ENCODE results near the gene RPF1. TPM values are rescaled to one million over a fixed set of nuclear protein-coding genes. Genes with fewer than 3 reads are reported as not detected.
A peak's percentile ranks its signal among the peaks of the same experiment; 100 is the strongest.

Gene RPF1
- polyA plus RNA-seq, 3 donors = 11.9 to 25.4 (median 23.8) TPM

DNA sequence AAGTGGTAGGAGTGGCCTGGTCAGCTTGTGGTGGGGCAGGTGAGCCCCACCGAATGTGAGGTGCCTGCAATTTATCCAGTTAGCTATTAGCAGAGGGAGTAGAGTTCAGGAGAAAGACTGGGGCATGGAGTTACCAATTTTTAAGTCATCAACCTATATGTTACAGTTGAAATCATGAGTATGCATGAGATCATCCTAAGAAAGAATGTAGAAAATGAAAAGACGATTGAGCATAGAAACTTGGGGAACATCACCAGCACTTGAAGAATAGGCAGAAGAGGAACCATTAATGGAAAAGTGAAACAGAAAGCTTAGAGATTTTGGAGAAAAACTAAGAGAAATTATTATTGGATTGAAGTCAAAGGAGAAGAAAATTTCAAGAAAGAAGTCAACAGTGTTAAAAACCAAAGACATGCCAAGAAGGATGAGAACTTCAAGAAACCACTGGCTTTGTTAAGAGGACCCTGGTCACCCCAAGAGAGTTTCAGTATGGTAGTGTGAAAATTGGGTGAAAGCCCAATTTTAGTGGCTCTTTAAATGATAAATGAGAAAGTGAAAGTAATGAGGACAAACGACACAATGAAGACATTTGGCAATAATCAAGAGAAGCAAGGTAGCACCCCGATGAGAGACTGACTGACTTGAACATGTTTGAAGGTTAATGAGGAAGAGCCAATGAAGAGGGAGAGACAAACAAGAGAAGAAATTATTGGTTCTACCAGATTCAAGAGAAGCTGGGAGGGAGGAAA lies 44.1 kb upstream of the RPF1 start:
- Histone ChIP-seq H3K9me3 (replicated peaks in 1 of 2; ENCODE audit: control insufficient read depth in 1 of 2, insufficient read depth in 1 of 2, low read length in 2 of 2) (no peaks in the 10 kb centered on the region), H4K20me1 (ENCODE audit: insufficient read depth, low read length) (no peaks in the 10 kb centered on the region), H3K79me2 (ENCODE audit: insufficient read depth, low read length) (no peaks in the 10 kb centered on the region), H3K27ac (ENCODE audit: low read depth in 1 of 2, low read length in 2 of 2) (peak overlapping the region; percentile 63 to 88), H3K4me3 (replicated peaks in 1 of 3; ENCODE audit: low read depth in 2 of 3, low read length in 3 of 3) (peak overlapping the region; percentile 23 to 85 (median 65)), H2AFZ (ENCODE audit: insufficient read depth, low read depth, low read length, poor library complexity, severe bottlenecking) (peak overlapping the region; percentile 73), H3K4me1 (ENCODE audit: control insufficient read depth in 1 of 2, insufficient read depth in 2 of 2, low read length in 2 of 2) (peaks cover 51 to 61% of the 10 kb centered on the region in 2 donors), H3K4me2 (replicated peaks; ENCODE audit: extremely low read depth, low read length, poor library complexity, severe bottlenecking) (peak overlapping the region; percentile 70), H3K9ac (ENCODE audit: insufficient read depth, low read length, poor library complexity, severe bottlenecking) (peak overlapping the region; percentile 50), H3K36me3 (replicated peaks in 1 of 2; ENCODE audit: control insufficient read depth in 1 of 2, insufficient read depth in 2 of 2, low read length in 2 of 2) (no peaks in the 10 kb centered on the region), H3K27me3 (ENCODE audit: control insufficient read depth in 2 of 2, insufficient read depth in 2 of 2, low read length in 2 of 2) (no peaks in the 10 kb centered on the region)
- H3K36me3 Mint-ChIP-seq = no peaks in the 10 kb centered on the region
- WGBS (ENCODE audit: insufficient coverage) = 0% methylated on average over 3 of the region's 4 CpGs
- H3K4me3 Mint-ChIP-seq = no peak overlapping the region
- H3K9me3 Mint-ChIP-seq = peaks cover 0 to 1% (median 0%) of the 10 kb centered on the region in 7 donors
- H3K27me3 Mint-ChIP-seq (ENCODE audit: low read depth in 3 of 3) = no peaks in the 10 kb centered on the region
- intact Hi-C loops (cut with micrococcal nuclease) = loop anchor here (5.0 to 10.0 kb wide), 4 partner anchors 72 to 293 kb away; partner anchors contain the start of genes CTBS (in 1 of the 2), GNG5 (in 1 of the 2), PRKACB (in 1 of the 2) and SPATA1 (in 1 of the 2)
- peak in 2 of 3 donors; percentile 20 to 42 for DNase-seq
- H3K27ac Mint-ChIP-seq = no peak overlapping the region
- peaks cover 19% of the 10 kb centered on the region for H3K4me1 Mint-ChIP-seq
- TF ChIP-seq, protein P1, sequence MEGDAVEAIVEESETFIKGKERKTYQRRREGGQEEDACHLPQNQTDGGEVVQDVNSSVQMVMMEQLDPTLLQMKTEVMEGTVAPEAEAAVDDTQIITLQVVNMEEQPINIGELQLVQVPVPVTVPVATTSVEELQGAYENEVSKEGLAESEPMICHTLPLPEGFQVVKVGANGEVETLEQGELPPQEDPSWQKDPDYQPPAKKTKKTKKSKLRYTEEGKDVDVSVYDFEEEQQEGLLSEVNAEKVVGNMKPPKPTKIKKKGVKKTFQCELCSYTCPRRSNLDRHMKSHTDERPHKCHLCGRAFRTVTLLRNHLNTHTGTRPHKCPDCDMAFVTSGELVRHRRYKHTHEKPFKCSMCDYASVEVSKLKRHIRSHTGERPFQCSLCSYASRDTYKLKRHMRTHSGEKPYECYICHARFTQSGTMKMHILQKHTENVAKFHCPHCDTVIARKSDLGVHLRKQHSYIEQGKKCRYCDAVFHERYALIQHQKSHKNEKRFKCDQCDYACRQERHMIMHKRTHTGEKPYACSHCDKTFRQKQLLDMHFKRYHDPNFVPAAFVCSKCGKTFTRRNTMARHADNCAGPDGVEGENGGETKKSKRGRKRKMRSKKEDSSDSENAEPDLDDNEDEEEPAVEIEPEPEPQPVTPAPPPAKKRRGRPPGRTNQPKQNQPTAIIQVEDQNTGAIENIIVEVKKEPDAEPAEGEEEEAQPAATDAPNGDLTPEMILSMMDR (IDR thresholded peaks at IDR 0.05) = no peak

DNA sequence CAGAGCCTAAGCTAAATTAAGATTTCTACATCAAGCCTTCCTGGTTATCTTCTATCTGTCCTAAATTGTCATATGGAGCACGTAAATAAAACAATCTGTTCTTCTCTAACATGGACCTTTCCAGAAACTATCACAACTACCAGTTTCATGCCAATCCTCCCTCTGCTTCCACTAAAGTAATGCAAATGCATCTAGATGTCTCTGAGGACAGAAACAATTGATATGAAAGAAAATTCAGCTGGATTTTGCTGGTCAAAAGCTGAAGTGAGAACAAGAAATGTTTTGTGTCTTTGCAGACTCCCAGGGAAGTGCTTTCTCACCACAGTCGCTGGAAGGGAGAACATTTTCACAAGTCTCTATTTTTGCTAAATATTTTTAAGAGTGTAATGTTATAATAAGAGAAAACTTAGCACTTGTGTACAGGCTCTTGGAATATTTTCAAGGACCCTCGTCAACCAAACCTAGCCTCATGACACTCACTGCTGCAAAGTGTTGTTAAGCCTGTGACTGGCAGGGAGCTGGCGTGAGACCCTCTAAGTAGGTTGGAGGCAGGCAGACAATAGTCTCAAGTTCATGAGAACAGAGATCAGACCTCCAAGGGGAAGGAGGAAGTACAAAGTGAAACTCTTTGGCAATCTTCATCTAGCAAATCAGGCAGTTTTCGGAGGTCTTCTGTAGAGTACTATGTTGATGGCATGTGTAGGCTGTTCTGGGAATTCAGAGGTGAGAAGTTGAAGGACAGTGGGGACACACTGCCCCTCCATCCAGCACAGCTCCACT lies 42.0 kb upstream of the RPF1 start:
- Histone ChIP-seq H3K4me1 (ENCODE audit: control insufficient read depth in 1 of 2, insufficient read depth in 2 of 2, low read length in 2 of 2) (peaks cover 43 to 52% of the 10 kb centered on the region in 2 donors), H3K27me3 (ENCODE audit: control insufficient read depth in 2 of 2, insufficient read depth in 2 of 2, low read length in 2 of 2) (no peaks in the 10 kb centered on the region), H3K27ac (ENCODE audit: low read depth in 1 of 2, low read length in 2 of 2) (peak overlapping the region; percentile 71 to 78), H3K4me2 (replicated peaks; ENCODE audit: extremely low read depth, low read length, poor library complexity, severe bottlenecking) (peak overlapping the region; percentile 74), H3K9me3 (replicated peaks in 1 of 2; ENCODE audit: control insufficient read depth in 1 of 2, insufficient read depth in 1 of 2, low read length in 2 of 2) (no peaks in the 10 kb centered on the region), H2AFZ (ENCODE audit: insufficient read depth, low read depth, low read length, poor library complexity, severe bottlenecking) (peak overlapping the region; percentile 73), H3K36me3 (replicated peaks in 1 of 2; ENCODE audit: control insufficient read depth in 1 of 2, insufficient read depth in 2 of 2, low read length in 2 of 2) (no peaks in the 10 kb centered on the region), H3K79me2 (ENCODE audit: insufficient read depth, low read length) (no peaks in the 10 kb centered on the region), H4K20me1 (ENCODE audit: insufficient read depth, low read length) (no peaks in the 10 kb centered on the region), H3K9ac (ENCODE audit: insufficient read depth, low read length, poor library complexity, severe bottlenecking) (peak overlapping the region; percentile 39), H3K4me3 (replicated peaks in 1 of 3; ENCODE audit: low read depth in 2 of 3, low read length in 3 of 3) (peak overlapping the region; percentile 28 to 66 (median 58))
- H3K9me3 Mint-ChIP-seq = no peaks in the 10 kb centered on the region
- intact Hi-C loops (cut with micrococcal nuclease) = loop anchor here (5.0 to 10.0 kb wide), 4 partner anchors 70 to 295 kb away; partner anchors contain the start of genes CTBS (in 1 of the 2), GNG5 (in 1 of the 2), PRKACB (in 1 of the 2) and SPATA1 (in 1 of the 2)
- H3K4me1 Mint-ChIP-seq = peaks cover 11% of the 10 kb centered on the region
- peak in 2 of 3 donors; percentile 64 to 75 for DNase-seq
- H3K4me3 Mint-ChIP-seq = no peak overlapping the region
- TF ChIP-seq, protein P1 (IDR thresholded peaks at IDR 0.05) = no peak
- no CpG with 5 or more reads among the region's 5 CpGs for WGBS (ENCODE audit: insufficient coverage)
- no peak overlapping the region for H3K27ac Mint-ChIP-seq
- no peaks in the 10 kb centered on the region for H3K36me3 Mint-ChIP-seq
- no peaks in the 10 kb centered on the region for H3K27me3 Mint-ChIP-seq (ENCODE audit: low read depth in 3 of 3)
